SH-SY5Y (cell line): ENCODE results near the gene CROT.
A peak's percentile ranks its signal among the peaks of the same experiment; 100 is the strongest.

Experiments
- GATA2 ChIP-seq: IDR thresholded peaks from 2 replicates; pipeline ENCODE4 v1.6.1; 2011; ENCODE audit warnings: mild to moderate bottlenecking, low read depth, low read length
- GATA3 ChIP-seq: IDR thresholded peaks from 2 replicates; pipeline ENCODE4 v1.6.1; 2011; ENCODE audit warnings: low read depth, mild to moderate bottlenecking, low read length, moderate library complexity

CROT gene

DNA sequence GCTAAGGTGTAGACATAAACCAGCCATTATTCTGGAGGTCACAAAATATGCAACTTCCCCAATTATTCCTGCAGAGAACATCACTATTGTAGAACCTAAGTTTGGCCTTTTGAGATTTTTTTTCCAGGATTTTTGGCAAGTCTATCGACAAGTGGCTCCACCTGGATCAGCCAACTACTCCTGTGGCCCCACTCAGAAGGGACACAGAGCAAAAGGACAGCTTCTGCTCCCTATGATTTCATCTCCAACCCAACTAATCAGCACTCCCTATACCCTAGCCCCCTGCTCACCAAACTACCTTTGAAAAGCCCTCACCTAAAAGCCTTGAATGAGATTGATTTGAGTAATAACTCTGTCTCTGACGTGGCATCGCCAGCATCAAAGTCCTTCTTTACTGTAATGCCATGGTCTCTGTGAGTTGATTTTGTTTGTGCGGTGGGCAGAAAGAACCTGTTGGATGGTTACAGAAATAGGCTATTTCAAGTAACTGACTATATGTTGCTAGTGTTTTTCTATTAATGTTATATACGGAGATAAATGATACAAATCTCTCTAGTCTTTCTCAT lies 13.7 kb upstream of the CROT start:
- no peak for TF ChIP-seq GATA3
- TF ChIP-seq GATA2, result no peak

DNA sequence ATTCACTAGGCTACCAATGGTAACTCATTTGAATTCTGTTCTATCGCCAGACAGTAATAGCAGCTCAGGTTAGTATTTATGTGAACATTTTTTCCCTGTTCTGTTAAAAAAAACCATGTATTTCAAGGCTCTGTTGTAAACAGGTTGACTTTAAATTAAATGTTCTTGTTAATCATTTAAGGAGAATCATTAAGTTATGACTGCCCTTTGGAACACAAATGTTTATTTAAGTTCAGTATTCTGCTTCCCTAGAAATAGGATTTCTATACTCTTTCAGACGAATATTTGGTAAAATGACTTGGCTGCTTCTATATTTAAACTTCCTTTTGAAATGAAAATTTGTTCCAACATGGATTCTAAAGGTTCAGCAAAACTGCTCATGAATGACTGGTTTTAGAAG lies 13.1 kb upstream of the CROT start:
- TF ChIP-seq GATA3 (no peak), GATA2 (no peak)

DNA sequence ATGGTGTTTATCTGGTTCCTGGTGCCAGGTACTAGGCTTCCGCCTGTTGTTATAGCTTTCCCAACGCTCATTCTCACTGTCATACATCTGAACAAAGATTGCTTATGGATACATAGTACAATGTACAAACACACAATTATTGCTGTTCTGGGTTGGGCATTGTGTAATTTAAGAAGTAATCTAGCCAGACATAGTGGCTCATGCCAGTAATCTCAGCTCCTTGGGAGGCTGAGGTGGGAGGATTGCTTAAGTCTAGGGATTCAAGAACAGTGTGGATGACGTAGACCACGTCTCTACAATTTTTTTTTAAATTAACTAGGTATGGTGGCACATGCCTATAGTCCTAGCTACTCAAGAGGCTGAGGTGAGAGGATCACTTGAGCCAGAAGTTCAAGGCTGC lies 9.3 kb upstream of the CROT start:
- no peak for TF ChIP-seq GATA3
- no peak for TF ChIP-seq GATA2

DNA sequence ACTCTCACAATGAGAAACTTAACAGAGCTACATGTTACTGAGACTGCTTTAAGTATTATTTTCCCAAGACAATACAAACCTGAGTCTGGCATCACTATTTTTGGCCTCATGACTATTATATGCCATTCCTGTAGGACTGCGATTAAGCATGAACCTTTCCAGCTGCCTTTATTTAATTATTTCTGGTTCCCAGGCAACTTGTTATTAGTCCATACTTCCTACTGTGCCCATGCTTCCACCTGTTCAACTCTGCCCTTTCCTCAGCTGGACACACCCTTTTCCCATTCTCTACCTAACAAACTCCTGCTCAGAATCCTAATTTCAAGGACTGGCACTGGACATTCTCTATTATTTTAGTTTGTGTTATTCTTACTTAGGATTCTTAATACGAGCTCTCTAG lies 8.1 kb upstream of the CROT start:
- no peak for TF ChIP-seq GATA2
- no peak for TF ChIP-seq GATA3

DNA sequence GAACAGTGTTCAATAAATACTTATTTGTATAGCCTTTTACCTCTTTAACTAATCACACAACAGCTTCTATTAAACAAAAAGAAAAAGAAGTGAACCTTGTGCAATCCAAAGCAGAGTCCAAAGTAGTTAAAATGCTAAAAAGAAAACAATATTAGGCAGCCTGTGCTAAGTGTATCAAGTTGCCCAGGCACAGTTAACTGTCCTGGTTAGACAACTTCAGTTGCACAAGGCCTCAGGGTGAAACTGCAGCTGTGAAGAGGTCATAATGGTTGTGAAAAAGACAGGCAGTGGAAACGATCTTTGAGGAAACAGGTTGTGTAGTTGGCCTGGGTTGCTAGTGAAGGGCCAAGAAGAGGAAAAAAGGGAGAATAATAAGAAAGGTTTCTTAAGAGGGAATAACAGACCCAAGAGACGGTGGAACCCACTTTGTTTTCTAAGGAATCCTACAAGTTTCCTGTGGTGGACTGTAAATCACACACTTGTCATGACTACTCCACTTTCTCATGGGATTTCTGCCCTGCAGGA lies 6.0 kb upstream of the CROT start:
- TF ChIP-seq GATA3, result no peak
- TF ChIP-seq GATA2, result no peak

DNA sequence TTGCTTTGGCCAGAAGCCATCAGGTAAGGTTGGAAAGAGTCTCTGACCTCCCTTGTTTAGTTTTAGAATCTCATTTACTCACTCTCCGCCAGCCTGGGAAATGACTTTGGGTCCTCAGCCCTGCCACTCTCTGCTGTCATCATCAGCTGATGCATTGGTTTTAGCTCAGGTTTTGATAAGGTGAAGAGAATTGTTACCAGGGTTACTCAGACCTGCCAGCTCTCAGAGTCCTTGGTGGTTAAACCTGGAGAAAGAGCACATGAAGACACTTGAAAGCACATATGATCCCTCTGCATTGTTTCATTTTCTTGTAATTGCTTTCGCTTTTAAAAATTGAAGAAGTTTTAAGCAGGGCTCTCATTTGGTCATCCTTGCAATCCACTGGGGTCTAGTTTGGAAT lies 4.0 kb upstream of the CROT start:
- TF ChIP-seq GATA3 (no peak), GATA2 (no peak)

DNA sequence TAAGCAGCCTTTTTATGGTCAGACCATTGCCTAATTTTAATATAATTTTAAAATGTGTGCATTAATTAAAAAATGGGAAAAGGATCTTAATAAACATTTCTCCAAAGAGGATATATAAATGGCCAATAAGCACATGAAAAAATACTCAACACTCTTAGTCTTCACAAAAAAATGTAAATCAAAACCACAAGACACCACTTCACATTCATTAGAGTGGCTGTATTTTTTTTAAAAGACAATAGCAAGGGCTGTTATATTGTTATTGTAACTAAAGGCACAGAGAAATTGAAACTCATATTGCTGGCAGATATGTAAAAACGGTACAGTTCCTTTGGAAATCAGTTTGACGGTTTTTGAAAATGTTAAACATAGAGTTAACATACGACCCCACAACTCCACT lies 3.2 kb upstream of the CROT start:
- TF ChIP-seq GATA2, result no peak
- TF ChIP-seq GATA3, result no peak

DNA sequence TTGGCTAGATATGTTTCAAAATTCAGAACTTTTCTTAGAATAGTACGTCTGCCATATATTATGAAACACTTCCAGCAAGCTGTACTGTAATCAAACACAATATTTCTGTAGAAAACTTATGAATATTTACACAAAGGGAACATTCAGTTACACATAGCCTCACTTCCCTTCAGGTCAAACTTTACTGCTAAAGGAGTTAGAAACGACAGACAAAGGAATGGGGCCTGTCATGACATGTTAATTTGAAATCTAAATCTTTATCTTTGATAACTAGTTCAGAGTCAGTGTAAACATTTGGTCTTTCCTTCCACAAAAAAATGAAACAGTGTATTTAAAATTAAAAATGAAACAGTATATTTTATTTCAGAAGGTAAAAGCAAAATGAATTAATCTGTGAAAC lies 1.0 kb upstream of the CROT start:
- TF ChIP-seq GATA3 (no peak), GATA2 (no peak)

DNA sequence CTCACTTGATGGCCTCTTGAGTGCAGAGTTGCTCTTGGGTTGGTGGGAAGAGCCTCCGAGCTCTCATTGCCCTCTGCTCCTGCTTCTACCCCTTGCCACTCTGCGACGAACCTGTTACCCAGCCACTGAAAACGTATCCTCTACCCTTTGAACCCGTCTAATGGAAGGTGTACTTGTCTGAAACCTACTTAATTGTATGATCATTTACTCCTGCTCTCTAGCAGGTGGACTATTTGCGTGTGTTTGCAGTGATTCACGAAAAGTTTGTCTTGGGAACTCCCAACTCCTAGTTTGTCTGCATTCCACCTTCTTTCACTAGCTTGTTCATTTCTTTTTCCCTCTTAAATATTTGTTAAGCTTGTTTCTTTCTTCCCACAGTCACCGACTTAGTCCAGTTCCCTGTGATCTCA lies 503 bp downstream of the CROT start:
- TF ChIP-seq GATA2 (no peak), GATA3 (no peak)

DNA sequence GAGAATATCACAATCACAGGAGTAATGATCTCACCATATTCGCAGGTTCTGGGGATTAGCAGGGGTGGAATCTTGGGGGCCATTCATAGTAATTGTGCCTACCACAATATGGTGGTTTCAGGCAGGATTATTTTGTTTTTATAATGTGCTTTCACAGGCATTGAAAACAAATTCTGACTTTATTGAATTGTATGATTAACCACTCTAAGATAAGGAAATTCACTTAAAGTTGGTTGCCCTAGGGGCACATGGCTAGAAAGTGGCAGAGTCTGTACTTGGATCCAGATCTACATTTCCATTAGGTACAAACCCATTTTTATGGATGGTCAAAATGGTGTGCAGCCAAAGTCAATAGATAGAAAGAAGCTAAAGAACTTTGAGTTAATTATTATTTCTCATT lies 1.7 kb downstream of the CROT start:
- peak; percentile 38; the same call in 1 of the 2 replicates for TF ChIP-seq GATA2
- peak; percentile 53; the same call in 1 of the 2 replicates for TF ChIP-seq GATA3

DNA sequence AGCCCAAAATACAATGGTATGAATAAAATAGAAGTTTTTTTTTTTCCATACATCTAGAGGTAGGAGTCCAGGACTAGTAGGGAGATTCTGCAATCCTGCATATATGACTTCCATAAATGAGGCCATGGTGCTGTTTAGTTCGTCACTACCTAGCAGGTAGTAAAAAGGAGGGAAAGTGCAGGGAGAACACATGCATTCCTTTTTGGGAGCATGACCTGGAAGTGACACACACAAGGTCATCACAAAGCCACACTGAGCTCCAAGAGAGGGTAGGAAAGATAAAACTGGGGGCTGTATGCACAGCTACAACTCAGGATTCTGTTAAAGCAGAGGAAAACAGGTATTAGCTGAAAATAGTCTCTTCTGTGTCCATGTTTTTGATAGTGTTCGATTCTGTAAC lies 2.2 kb downstream of the CROT start:
- TF ChIP-seq GATA3, result no peak

DNA sequence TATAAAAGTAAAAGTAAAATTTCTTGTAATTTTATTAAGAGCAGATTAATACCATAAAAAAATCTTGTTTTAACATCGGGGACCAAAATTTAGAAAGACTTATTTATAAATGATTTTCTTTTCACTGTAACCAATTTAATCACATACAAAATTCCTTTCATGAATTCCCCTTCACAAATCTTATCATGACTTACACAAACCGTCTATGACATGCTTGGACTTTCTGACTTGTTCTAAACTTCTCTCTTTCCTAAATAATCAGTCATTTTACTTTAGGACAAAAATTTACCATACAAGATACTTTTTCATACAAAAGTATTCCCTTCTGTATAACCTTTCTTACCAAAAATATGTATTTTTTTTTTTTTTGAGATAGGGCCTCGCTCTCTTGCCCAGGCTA lies 9.3 kb downstream of the CROT start:
- TF ChIP-seq GATA3, result no peak
- TF ChIP-seq GATA2, result no peak

DNA sequence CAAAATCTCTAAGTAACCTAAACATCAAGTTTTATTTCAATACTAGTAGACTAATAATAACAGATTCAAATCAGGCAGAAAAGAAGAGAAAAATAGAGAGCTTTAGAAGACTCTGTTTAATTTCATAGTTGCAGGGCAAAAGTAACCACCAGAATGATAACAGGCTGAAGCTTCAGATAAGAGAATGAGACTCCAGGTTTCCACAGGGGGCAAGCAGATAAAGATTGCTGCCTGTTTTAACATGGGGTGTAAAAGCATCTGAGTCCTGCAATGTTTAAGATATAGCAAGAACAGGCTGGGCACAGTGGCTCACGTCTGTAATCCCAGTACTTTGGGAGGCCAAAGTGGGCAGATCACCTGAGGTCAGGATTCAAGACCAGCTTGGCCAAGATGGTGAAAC lies 11.0 kb downstream of the CROT start:
- TF ChIP-seq GATA3 (no peak), GATA2 (no peak)

DNA sequence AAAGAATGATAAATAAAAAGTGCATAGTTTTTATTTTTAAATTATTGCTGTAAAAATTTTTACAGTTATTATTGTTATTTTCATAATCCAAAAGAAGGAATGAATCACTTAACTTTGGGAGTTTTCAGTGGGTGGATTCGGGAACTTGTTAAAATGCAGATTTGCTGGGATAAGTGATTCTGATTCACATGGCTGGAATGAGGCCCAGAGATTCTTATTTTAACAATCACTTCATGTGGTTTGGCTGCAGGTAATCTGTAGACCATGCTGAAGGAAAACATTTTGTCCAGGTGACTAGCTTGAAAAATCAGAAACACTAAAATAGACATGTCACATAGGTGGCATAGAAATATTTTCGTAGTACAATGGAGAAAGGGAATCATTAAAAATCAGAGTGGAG lies 13.9 kb downstream of the CROT start:
- TF ChIP-seq GATA3 (no peak), GATA2 (no peak)

DNA sequence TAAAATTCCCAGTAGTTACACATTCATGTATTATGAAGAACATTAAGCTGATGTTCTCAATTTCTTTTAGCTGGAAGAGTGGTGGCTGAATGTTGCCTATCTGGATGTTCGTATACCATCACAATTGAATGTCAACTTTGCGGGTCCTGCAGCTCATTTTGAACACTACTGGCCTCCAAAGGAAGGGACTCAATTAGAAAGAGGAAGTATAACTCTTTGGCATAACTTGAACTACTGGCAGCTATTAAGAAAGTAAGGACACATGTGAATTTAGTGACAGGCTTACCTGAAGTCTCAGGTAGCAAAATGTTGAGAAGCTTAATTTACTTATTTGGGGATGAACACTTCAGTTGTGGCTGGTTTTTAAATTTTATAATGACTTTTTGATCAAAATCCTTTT lies 15.9 kb downstream of the CROT start:
- TF ChIP-seq GATA2, result no peak
- no peak for TF ChIP-seq GATA3

DNA sequence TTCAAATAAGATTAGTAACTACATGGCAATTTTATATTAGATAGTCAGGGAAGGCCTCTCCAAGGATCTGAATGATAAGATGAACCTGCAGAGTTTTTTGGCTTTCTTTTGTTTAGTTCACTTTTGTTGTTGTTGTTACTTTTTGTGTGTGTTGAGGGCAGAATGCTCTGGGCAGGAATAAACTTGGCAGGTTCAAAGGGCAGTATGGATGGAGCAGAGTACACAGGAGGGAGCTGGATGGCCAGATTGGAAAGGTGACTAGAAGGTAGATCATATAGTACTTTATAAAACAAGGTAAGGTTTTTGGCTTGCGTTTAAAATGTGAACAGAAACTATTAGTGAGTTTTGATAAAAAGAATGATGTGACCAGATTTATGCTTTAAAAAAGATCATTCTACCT lies 17.9 kb downstream of the CROT start:
- TF ChIP-seq GATA3 (no peak), GATA2 (no peak)

DNA sequence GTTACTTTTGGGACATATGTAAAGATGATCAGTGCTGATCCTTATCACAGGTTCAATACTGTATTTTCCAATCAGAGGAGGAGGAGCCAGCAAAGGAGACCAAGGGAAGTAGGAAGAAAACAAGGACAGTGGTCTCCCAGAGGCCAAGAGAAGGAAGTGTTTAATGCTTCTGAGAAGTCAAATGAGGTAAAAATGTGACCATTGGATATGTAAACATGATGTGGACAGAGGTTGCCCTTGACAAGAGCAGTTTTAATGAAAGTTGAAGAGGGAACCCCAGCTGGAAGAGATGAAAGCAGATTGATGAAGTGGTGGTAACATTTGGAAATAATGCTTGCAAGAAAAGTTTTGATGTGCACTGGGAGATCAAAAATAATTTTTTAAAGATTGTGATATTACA lies 18.8 kb downstream of the CROT start:
- TF ChIP-seq GATA3, result no peak
- no peak for TF ChIP-seq GATA2
